MCF 10A (cell line): Measurements from ENCODE around the gene STK38L. TPM values are rescaled to one million over a fixed set of nuclear protein-coding genes. Genes with fewer than 3 reads are reported as not detected.
"Not testable (repeated sequence)": the region's sequence is repeated elsewhere in the genome, so short reads cannot be mapped to it uniquely, and the experiment has no call there.

ENCODE experiments used
- BruUV-seq: library from RNA; stranded (reverse); fragments of 400-500 nt; replicated peaks from 2 replicates; lab custom pipeline; 2021; lab: Mats Ljungman, UMichigan
- CTCF ChIA-PET: fragments of 300-600 bp; sonication (Branson Sonifier 250); formaldehyde crosslinking; extraction: SDS; loops from one replicate; lab custom pipeline; 2021; ENCODE audit warnings: antibody characterized with exemption, inconsistent platforms; lab: Yijun Ruan, JAX
- POLR2A ChIA-PET: fragments of 300-600, 350-650 bp; sonication (Branson Sonifier 250); formaldehyde crosslinking; extraction: SDS; loops from one replicate; lab custom pipeline; 2020; ENCODE audit warnings: antibody characterized with exemption, inconsistent platforms; lab: Yijun Ruan, JAX
- DNase-seq: peaks from one replicate; pipeline ENCODE4 v3.0.0-alpha.2; 2018; ENCODE audit not compliant: unreplicated experiment
- H3K27ac Mint-ChIP-seq: one replicate; pipeline ENCODE4 v1.8.0; 2022; ENCODE audit warnings: mild to moderate bottlenecking, low read depth, mixed read lengths; ENCODE audit not compliant: unreplicated experiment
- H3K27me3 Mint-ChIP-seq: one replicate; pipeline ENCODE4 v1.8.0; 2022; ENCODE audit warnings: mixed read lengths; ENCODE audit not compliant: insufficient read depth, unreplicated experiment
- H3K36me3 Mint-ChIP-seq: one replicate; pipeline ENCODE4 v1.8.0; 2022; ENCODE audit warnings: mild to moderate bottlenecking, moderate library complexity, mixed read lengths; ENCODE audit not compliant: insufficient read depth, unreplicated experiment
- H3K4me1 Mint-ChIP-seq: one replicate; pipeline ENCODE4 v1.8.0; 2022; ENCODE audit warnings: mixed read lengths; ENCODE audit not compliant: insufficient read depth, unreplicated experiment
- H3K4me3 Mint-ChIP-seq: one replicate; pipeline ENCODE4 v1.8.0; 2022; ENCODE audit warnings: mild to moderate bottlenecking, moderate library complexity, mixed read lengths; ENCODE audit not compliant: unreplicated experiment
- H3K9me3 Mint-ChIP-seq: one replicate; pipeline ENCODE4 v1.8.0; 2022; ENCODE audit warnings: mixed read lengths; ENCODE audit not compliant: unreplicated experiment
- intact Hi-C: fragments of 100-400 bp; cut with micrococcal nuclease; formaldehyde crosslinking; loops from 2 replicates; pipeline ENCODE4 v1.14.1; 2022
- total RNA-seq: library from RNA; stranded (reverse); gene quantifications from 2 replicates; pipeline ENCODE4 v1.2.3, GENCODE V29; 2022
- TF ChIP-seq, protein P1 (sequence below): fragments of 200-600 bp; IDR thresholded peaks from one replicate; pipeline ENCODE4 v1.8.0; 2022; ENCODE audit warnings: antibody characterized with exemption, mild to moderate bottlenecking; ENCODE audit not compliant: unreplicated experiment

Gene STK38L
- total RNA-seq, 1 experiment from 2014 or later: 18.1 TPM

DNA sequence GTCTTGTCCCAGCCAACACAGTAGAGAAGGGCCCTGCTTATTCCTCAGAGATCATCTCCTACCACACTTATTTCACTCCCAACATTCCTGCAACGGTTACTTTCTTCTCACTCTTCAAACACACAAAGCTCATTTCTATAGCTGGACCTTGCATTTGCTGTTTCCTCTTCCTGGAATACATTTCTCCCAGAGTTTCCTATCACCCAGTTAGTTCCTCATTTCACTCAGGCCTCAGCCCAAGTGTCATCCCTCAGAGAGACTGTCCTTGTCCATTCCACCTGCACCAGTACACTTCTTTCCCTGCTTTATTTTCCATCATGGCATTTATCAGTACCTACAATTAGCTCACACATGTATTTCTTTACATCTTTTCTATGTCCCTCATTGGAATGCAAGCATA lies 14.7 kb upstream of the STK38L start:
- Mint-ChIP-seq H3K4me1 (peaks cover 12% of the 10 kb centered on the region), H3K9me3 (no peaks in the 10 kb centered on the region), H3K36me3 (no peaks in the 10 kb centered on the region), H3K4me3 (no peak overlapping the region), H3K27me3 (no peaks in the 10 kb centered on the region), H3K27ac (no peak overlapping the region)
- ChIA-PET CTCF (interaction anchor here (1.0 to 1.1 kb wide), 2 partner anchors 13 to 15 kb away, joined by 4 read pairs; partner anchors contain the start of gene STK38L), POLR2A (interaction anchor here (0.6 to 0.7 kb wide), 2 partner anchors 194 to 207 kb away, joined by 3 read pairs; partner anchors contain the start of gene MED21)
- TF ChIP-seq, protein P1, sequence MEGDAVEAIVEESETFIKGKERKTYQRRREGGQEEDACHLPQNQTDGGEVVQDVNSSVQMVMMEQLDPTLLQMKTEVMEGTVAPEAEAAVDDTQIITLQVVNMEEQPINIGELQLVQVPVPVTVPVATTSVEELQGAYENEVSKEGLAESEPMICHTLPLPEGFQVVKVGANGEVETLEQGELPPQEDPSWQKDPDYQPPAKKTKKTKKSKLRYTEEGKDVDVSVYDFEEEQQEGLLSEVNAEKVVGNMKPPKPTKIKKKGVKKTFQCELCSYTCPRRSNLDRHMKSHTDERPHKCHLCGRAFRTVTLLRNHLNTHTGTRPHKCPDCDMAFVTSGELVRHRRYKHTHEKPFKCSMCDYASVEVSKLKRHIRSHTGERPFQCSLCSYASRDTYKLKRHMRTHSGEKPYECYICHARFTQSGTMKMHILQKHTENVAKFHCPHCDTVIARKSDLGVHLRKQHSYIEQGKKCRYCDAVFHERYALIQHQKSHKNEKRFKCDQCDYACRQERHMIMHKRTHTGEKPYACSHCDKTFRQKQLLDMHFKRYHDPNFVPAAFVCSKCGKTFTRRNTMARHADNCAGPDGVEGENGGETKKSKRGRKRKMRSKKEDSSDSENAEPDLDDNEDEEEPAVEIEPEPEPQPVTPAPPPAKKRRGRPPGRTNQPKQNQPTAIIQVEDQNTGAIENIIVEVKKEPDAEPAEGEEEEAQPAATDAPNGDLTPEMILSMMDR: no peak
- DNase-seq: no peak
- intact Hi-C loops: no loop called here
- BruUV-seq: no TSS peak

DNA sequence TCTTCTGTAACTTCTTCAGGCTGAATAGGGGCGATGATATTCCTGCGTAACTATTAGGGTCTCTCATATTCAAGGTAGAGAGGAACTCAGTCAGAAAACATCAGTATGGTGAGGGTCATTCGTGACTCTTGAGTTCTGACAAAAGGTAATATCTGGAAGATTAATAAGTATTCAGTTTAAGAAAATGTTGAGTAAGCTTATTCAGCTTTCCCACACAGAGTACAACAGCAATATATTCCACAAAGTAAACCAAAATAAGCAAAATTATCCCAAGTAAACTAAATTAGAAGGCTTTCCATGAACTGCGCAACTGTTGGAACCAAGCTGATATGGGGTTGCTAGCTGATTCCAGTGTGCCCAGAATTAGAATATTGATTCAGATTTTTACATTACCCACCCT lies 12.7 kb upstream of the STK38L start:
- CTCF ChIA-PET: not testable (repeated sequence)

GRCh38 chr12:27233814-27234213 lies 10.3 kb upstream of the STK38L start:
- CTCF ChIA-PET: no interaction called here
- POLR2A ChIA-PET: no interaction called here
- DNase-seq: no peak

More for the DNA sequence above, 12.7 kb upstream of the STK38L start:
- intact Hi-C loops, BruUV-seq, DNase-seq, H3K36me3 Mint-ChIP-seq, H3K9me3 Mint-ChIP-seq, H3K27ac Mint-ChIP-seq, H3K27me3 Mint-ChIP-seq, H3K4me1 Mint-ChIP-seq, H3K4me3 Mint-ChIP-seq: not testable (repeated sequence)
- POLR2A ChIA-PET: interaction anchor here (0.6 to 1.4 kb wide), 2 partner anchors 9 to 13 kb away, joined by 3 read pairs; partner anchors contain the start of gene STK38L

DNA sequence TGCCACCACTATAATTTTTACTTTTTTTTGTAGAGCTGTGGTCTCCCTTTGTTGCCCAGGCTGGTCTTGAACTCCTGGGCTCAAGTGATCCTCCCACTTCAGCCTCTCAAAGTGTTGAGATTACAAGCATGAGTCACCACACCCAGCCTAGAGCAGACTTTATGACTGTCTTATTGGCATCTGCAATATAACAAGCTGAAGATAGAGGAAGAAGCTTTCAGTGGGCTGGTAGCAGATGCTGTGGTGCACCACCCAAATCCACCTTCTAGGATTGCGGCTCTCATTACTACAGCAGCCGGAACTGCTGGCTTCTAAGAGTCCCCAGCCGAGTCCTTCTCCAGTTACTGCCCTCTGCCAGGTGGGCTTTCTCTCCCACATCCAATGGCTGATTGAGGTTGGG lies 7.6 kb upstream of the STK38L start:
- H3K4me1 Mint-ChIP-seq: no peaks in the 10 kb centered on the region
- no peak for DNase-seq
- intact Hi-C loops: no loop called here
- TF ChIP-seq, protein P1: no peak
- CTCF ChIA-PET: no interaction called here
- no peak overlapping the region for H3K4me3 Mint-ChIP-seq
- no peaks in the 10 kb centered on the region for H3K27me3 Mint-ChIP-seq
- POLR2A ChIA-PET: no interaction called here
- BruUV-seq: no TSS peak
- H3K9me3 Mint-ChIP-seq: no peaks in the 10 kb centered on the region
- no peaks in the 10 kb centered on the region for H3K36me3 Mint-ChIP-seq
- no peak overlapping the region for H3K27ac Mint-ChIP-seq

More at GRCh38 chr12:27233814-27234213, 10.3 kb upstream of the STK38L start:
- H3K27ac Mint-ChIP-seq: no peak overlapping the region
- H3K4me1 Mint-ChIP-seq: no peaks in the 10 kb centered on the region
- BruUV-seq: no TSS peak
- H3K36me3 Mint-ChIP-seq: no peaks in the 10 kb centered on the region
- TF ChIP-seq, protein P1: no peak
- H3K4me3 Mint-ChIP-seq: no peak overlapping the region
- intact Hi-C loops: no loop called here
- no peaks in the 10 kb centered on the region for H3K27me3 Mint-ChIP-seq
- no peaks in the 10 kb centered on the region for H3K9me3 Mint-ChIP-seq
